Stimulated activated CD8-positive, alpha-beta memory T cell treated with anti-CD3 and anti-CD28 coated beads, Interleukin-7, amount 100 ng/mL, for 4 hours (primary cell): ENCODE data around the gene OVAAL.

Source experiments
- DNase-seq, 2 donors: peaks; one replicate each; pipeline ENCODE4 v3.0.0-alpha.2; 2020; ENCODE audit warnings: low read depth in 2 of 2

OVAAL gene

DNA sequence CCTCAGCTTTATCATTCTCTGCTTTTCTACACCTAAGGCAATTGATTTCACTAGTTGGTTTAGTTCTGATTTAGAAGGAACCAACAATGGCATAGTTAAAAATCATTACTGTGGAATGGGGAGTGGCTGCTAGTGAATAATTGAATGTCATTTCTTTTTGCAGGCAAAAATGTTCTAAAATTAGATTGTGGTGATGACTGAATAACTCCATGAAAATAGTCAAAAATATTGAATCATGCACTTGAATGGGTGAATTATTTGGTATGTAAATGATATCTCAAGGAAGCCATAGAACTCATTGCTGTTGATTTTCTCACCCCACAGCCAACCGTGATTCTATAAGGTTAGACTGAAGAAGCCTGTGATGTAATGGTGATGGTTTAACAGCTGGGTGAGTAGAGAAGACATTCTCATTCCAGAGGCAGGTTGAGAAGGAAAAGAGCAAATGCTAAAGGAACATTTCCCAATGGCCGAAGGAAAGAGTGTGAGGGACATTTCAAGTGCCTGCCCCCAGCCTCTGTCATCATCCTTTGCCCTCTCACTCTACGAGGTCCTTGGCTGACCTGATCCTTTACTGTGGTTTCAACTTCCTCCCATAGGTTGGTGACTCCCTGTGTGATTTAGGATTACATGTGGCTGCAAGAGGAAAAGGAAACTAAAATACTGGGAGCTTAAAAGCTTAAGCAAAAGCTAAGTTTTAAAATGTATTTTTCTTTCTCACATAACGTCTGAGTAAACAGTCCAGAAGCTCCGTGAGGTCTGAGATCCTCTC lies 12.5 kb downstream of the OVAAL start:
- no peak for DNase-seq

DNA sequence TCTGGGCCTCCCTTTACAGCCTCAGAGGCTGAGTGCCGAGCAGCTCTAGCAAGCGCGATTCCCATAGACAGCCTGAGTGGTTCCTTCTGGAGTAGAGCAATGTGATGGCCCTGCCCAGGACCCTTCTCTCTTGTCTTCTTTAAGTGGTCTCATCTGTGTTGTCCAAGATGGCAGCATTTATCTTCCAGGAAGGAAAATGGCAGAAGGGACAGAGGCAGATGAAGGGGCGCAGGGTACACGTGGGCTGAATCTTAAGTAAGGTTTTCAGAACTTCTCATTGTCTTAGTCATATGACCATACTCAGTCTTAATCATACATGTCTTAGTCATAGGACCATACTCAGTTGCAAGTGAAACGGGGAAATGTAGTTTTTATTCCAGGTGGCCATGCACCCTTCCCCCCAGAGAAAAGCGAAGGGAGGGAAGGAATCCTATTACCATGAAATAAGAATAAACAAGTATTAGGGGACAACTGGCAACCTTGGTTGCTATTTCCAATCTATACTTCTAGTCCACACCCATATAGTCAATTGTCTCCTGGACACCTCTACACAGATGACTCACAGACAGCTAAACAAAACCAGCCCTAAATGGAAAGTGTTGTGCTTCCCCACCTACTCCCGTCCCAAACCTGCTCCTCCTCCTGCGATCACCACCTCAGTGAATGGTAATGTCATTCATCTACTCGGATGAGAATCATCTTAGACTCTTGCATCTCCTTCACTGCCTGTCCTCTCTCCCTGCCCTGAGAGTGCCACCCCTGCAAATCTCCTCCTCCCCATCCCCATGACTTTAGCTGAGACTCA lies 13.3 kb downstream of the OVAAL start:
- DNase-seq = peak in 1 of 2 donors; percentile 1

DNA sequence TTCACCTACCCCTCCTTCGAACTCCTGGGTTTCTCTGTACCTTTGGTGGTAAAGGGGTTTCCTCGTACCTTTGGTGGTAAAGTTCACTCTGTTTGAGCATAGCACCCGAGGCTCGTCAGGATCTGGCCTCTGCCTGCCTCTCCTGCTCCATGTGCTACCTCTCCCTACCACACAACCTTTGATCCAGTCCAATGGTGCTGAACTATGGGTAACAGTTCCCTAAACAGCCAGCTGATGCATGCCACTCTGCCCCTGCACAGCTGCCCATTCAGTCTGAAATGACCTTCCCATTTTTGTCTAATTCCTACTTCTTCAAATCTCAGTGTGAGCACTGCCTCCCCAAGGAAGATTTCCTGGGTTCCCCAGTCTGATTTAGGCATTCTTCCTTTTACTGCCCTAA lies 14.0 kb downstream of the OVAAL start:
- no peak for DNase-seq

DNA sequence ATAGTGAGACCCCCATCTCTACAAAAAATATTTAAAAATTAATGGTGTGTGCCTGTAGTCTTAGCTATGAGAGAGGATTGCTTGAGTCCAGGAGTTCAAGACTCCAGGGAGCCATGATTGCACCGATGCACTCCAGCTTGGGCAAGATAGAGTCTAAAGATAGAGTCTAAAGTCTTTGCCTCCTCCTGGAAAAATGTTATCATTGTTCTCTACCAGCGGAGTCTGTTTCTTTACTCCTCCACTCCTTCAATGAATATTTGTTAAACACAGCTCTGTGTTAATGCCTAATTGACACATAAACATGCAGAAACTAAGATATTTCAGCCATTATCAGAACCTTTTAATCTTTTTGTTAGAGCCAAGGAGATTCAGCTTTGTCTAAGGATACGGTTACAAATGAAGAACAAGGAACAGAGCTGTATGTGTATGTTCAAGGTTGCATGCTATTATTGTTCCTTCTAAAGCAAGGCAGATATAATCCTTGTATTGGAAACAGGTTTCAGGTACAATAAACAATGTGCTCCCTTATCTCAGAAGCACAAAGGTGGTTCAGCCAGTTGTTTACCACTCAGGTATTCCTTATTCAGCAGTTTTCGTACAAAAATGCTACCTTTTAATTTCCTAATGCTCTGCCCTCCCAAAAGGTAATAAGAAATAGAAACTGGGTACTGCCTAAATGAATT lies 15.4 kb downstream of the OVAAL start:
- no peak for DNase-seq

DNA sequence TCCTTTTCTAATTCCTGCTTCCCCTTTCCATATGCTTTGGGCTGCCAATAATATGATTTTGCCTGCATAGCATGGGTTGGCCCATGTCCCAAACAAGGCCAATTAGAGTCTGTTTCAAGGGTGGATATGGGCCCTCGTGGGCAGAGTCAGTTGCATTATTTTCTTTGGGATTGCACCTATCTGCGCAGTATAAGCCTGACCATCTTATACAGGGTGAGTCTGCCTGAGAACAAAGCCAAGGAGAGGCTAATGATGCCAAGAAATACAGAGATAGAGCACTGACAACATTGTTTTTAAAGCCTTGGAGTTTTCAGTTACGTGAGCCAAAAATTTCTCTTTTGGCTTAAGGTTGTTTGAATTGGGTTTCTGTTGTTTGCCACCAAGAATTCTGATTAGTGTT lies 18.6 kb downstream of the OVAAL start:
- no peak for DNase-seq

DNA sequence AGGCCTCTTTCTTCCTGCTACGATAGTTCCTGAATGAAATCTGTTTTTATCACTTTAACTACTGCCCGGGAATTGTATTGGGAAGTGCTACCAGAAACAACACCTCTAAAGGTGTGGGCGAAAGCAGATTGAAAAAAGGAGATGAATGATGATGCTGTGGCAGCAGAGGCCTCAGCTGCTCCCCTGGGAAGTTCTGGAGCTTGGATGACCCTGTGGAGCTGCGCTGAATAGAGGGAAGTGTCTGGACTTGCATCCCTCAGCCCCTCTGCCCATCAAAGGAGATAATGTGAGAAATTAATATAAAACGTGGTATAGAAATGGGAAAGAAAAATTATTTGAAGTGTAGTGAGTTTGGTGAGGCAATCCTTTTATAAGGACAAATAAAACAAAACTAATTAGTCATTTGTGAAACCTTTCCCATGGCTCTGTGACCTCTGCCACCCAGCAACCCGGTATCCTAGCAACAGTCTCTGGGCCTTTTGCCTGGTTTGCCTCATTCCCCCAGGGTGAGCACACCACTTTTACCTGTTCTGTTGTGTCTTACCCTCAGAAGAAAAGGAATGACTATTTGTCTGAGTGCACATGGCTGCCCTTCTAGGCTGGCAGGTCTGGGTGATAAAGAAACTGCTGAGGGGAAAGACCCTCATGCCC lies 21.3 kb downstream of the OVAAL start:
- DNase-seq = no peak

DNA sequence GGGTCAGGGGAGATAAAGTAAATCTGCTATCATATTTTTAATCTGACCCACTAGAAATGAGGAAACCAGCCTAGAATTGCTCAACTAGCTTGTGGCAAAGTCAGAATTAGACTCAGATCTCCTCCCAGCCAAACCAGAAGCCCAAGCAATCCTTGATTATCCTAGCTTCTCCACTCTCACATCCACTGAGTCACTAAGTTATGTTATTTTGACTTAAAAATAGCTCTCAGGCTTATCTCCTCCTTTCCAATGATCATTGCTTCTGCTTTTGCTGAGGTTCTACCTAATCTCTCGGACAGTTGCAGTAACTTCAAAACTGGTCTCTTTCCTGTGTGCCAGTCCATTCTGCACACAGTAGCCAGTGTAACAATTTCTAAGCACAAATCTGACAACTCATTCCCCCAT lies 22.9 kb downstream of the OVAAL start:
- DNase-seq = no peak

DNA sequence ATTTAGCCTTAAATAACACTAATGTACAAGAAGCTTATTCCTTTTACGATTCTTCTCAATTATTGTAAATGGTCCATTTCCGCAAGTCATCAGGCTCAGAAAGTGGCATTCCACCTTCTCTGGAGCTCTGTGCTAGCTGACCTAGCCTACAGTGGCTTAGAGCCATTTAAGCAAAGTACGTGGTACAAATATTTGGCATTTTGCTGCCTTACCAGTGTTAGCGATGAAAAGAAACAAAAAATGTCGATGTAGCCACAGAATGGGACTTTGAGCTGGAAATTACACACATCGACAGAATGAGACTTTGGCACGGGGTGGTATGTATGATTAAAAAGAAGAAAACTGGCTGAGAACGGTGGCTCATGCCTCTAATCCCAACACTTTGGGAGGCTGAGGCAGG lies 26.1 kb downstream of the OVAAL start:
- no peak for DNase-seq

DNA sequence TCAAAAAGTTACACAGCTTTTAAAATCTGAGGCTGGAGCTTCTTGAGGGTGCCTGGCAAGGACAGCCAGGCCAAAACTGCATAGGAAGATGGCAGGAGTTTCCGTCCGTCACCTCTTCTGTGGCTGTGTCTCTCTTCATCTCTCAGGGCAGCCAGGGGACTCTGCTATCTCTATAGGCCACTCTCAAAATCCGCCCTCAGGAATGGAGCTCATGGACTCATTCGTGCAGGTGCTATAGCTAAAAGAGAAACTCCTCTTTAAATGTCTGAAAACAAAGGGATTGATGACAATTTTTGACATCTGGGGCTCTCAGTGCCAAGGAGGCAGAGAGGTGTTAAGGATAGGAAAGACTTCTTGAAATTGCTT lies 27.2 kb downstream of the OVAAL start:
- DNase-seq = no peak

DNA sequence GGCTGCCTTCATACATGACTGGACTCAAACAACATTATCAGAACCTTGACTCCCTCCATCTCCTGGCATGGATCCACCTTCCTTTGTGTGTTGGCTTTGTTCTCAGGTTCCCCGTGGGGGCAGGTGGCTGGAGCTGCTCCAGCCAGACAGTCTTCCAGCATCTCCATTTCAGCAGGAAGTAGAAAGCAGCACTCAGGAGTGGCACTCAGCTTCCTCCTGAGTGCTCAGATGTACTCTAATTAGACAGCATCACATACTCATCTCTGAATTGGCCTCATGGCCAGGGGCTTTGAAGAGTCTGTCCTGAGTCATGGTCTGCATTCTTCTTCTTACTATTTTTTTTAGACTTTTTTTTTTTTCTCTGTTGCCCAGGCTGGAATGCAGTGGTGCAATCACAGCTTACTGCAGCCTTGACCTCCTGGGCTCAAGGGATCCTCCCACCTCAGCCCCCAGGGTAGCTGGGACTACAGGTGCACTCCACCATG lies 27.9 kb downstream of the OVAAL start:
- DNase-seq = no peak

DNA sequence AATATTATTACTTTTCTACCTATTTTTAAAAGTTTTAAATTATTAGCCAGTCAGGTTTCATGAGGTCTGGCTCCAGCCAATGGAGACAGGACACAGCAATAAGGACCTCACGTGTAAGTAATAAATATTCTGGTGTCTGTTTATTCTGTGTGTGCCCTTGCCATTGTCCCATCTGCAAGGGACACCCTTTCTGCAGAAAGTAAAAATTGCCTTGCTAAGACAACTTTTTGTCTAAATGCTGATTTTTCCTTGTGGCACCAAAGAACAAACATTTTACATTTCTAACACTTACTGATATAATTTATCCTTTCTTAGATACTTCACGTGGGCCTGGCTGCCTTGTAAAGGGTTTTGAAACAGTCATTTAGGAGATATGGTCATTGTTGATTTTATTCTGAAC lies 29.4 kb downstream of the OVAAL start:
- DNase-seq = no peak

DNA sequence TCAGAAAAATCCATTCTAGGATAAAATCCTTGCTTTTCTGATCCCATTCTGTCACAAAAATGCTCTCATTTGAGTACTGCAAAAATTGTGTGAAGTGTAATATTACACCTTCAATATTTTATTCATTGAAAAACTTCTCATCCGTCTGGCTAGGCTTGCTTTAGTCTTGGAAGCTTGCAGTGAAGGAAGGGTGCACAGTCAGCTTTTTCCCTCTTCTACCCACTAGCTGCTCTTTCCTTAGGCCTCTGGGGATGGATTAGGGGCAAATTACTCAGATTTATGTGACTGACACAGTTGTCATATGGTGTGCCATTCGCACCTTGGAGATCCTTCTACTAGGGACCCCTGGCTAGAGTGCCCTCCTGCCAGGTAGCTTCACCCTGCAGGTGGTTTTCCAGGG lies 32.1 kb downstream of the OVAAL start:
- DNase-seq = no peak

DNA sequence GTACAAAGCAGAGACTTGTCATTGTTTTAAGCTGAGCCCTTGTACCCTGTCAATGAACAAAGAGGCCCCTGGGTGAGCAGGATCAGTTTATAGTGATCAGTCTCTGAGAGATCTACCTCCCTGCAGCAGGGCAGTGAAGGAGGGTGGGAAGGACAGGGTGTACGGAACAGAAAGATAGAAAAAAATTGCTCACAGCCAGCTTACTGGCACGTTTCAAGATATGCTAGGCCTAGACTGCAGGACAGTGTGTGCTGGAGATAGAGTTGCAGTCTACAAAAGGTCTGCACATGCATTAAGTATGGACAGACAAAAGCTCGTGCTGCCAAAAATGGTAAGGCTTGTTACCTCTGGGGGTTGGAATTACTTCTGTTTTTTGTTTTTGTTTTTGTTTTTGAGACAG lies 34.6 kb downstream of the OVAAL start:
- DNase-seq = no peak

DNA sequence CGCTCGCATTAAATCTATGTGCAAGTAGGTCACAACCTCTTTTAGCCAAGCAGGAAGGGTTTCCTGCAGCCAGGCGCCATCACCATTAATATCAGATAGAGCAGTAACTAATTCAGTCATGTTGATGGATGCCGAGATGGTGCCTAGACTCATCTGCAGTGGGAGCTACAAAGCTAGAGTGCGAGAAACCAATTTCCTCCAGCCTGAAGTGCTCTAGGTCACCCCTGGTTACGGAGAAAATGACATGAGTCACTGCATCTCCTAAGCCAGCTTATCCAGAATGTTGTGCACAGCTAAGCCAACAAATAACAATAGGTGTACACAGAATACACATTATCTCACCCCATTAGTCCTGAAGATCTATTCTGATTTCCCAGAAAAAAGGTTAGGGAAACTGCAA lies 36.0 kb downstream of the OVAAL start:
- no peak for DNase-seq

DNA sequence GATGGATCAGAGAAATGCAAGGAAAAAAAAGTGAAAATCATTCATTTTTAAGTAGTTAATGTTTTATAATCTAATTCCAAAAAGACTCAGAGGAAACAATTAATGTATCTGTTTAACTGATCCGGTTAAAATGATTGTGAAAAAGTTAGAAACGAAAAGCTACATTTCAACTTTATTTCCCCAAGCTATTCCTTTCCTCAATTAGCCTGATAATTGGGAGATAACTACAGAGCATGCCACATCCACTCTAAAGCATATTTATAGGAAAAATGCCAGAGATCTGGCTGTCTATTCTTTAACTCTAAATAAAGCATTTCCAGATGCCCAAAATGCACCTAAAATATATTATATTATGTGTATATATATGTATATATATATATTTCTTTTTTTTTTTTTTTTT lies 37.2 kb downstream of the OVAAL start:
- no peak for DNase-seq

DNA sequence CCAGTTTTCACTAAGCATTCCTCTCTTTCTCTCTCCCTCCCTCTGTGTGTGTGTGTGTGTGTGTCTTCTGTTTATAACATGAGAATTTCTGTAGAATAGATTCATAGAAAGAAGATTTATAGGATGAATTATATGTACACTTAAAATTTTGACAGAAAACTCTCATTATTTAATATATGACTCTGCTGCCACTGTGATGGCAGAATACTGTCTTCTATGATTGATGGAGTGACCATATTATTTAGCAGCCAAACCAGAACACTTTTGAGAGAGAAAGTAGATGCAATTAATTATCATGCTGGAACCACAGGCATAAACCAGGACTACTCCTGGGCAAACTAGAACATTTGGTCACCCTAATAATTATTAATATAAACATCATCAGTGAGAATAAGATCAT lies 38.8 kb downstream of the OVAAL start:
- no peak for DNase-seq

DNA sequence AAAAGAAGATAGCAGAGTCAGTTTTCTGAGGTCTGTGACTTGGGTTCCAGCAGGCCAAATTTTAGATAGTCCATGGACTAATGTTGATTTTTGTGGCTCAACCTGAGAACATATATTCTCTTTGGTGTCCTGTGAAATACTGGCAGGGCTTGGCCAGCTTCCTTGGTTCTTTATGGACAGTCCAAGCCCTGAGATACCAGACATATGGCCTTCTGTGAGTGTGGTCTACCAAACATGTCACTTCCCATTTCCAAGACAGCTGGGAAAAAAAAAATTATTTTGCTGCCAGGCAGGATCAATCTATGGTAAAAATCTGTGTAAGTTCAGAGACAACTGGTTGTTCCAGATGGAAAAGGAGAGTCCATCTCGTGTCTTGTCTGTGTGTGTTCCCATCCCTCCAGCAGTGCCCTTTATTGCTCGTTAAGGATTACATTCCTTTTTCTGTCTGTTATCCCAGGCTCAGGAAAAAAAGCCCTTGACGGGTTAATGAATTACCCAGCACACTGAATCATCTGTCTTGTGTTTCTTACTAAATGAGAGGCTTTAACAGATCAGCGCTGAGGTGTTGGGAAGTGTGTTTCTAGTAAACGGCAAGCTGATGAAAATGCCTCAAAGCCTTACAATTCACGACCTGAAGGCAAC lies 39.7 kb downstream of the OVAAL start:
- no peak for DNase-seq

DNA sequence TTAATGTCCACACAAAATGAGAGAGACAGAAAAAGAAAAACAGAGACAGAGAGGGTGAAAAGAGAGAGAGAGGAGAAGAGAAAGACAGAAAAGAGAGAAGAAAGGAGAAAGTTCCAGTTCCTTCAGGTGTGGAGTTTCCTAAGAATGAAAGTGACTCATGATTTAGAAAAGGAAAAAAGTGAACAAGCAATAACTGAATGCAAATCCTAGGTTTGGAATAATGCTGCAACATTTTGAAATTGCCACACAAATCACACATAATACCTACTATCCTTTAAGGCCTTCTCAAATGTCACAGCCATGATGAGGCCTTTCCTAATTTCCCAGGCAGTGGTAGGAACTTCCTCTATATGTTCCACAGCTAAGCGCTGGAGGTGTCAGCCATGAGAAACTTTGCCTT lies 41.6 kb downstream of the OVAAL start:
- no peak for DNase-seq

DNA sequence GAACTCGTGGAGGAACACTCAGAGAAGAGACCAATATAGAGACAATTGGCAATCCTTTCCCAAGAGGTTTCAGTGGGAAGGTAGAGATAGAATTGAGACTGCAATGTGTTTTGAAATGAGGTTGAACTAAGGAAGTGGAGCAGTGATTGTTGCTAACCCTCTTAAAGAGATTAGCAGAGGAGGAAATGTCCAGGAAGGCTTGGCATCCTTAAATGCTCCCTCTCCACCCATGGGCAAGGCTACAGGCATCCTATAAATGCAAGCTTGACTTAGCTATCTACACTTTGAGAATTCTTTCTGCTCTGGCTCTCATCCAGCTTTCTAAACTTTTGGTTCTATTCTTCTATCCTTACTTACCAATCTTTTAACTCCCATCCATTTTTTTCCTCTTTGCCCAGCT lies 42.7 kb downstream of the OVAAL start:
- no peak for DNase-seq

DNA sequence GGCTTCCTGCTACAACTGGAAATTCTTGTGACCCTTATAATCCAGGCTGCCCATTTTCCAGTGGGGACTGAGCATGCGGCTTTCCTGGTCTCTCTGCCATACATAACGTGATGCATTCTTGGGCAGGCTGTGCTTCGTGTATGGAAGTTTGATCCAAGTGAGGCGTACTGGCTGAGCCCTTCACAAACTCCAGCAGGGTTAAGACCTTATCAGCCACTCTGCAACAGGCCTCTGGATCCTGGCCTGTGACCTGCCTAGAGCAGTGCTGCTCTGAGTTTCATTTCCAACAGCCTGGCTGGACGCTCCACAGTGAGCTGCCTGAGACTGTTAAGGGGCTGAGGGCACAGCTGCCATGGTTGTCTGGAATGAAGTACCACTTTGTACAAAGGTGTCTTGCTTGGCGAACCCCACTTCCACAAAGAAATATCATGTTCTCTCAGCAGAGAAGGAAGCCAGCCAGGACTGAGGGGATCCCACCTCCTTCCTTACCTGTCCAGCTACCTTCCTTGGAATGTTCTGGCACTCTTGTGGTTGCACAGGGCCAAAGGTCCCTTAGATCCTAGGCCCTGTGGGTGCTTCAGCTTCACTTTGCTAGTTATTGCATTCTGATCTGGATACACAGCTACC lies 44.6 kb downstream of the OVAAL start:
- DNase-seq = no peak

DNA sequence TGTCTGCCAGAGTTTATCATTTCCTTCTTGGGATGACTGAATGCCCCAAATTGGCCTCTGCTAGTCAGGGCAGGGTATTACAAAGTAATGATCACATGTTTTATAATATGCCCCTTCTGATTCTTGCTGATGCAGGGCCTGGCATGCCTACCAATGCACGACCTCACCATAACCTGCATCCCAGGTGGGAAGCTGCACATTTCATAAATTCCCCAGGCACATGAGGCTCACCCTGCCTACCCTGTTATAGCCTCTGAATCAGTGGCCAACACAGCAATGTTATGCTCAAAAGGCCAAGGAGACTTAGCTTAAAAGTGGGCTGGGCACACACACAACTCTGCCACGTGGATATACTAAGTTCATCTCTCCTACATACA lies 45.1 kb downstream of the OVAAL start:
- DNase-seq = no peak
